Right lobe of liver (tissue), 6 donors: ENCODE results near the gene HOXB5. TPM values are rescaled to one million over a fixed set of nuclear protein-coding genes. Genes with fewer than 3 reads are reported as not detected.

Experiments
- ATAC-seq, 4 donors: fragments of 200-7000 bp; cut with Tn5 transposase; one replicate each; pipeline ENCODE4 v1.9.1; 2020; ENCODE audit warnings: mild to moderate bottlenecking in 4 of 4, moderate library complexity in 4 of 4
- DNase-seq, 3 donors: peaks; one replicate each; pipeline ENCODE4 v3.0.0-alpha.2; 2020
- H3K27ac ChIP-seq, 3 donors: fragments of 200-600 bp; one replicate each; pipeline ENCODE4 v1.8.0; 2022
- H3K27me3 ChIP-seq, 2 donors: fragments of 200-600 bp; one replicate each; pipeline ENCODE4 v1.8.0; 2022
- H3K36me3 ChIP-seq, 4 donors: fragments of 200-600 bp; sonication (generic) in 1 of 4; one replicate each; pipeline versions ENCODE4 v1.5.1 to v1.8.0; 2017 to 2022; ENCODE audit warnings: control low read depth in 1 of 4
- H3K4me1 ChIP-seq, 4 donors: fragments of 200-600 bp; sonication (generic) in 1 of 4; one replicate each; pipeline versions ENCODE4 v1.5.1 to v1.8.0; 2017 to 2022; ENCODE audit warnings: control low read depth in 1 of 4
- H3K4me3 ChIP-seq, 3 donors: fragments of 200-600 bp; one replicate each; pipeline ENCODE4 v1.8.0; 2022
- H3K9me3 ChIP-seq, 4 donors: fragments of 200-600 bp; sonication (generic) in 1 of 4; one replicate each; pipeline versions ENCODE4 v1.5.1 to v1.8.0; 2017 to 2022; ENCODE audit warnings: control low read depth in 1 of 4
- CTCF ChIP-seq, 4 donors: fragments of 200-600 bp in 3 of 4; fragments of 450-650 bp in 1 of 4; IDR thresholded peaks; one replicate each; pipeline versions ENCODE4 v1.5.1 to v1.8.0; 2016 to 2022; ENCODE audit warnings: antibody characterized with exemption in 4 of 4, mild to moderate bottlenecking in 2 of 4
- POLR2A ChIP-seq: fragments of 450-650 bp; IDR thresholded peaks from one replicate; pipeline ENCODE4 v1.6.1; 2017; ENCODE audit warnings: antibody characterized with exemption, mild to moderate bottlenecking
- WGBS: methylation state at CpG from one replicate; pipeline ENCODE4 v1.1.6; 2018; ENCODE audit warnings: low coverage, low lambda C conversion rate; ENCODE audit not compliant: insufficient coverage; ENCODE audit errors: missing lambda C conversion rate; 5-methylcytosine and 5-hydroxymethylcytosine counted together
- intact Hi-C, 2 donors: fragments of 100-400 bp; cut with DNase I; formaldehyde crosslinking; loops; one replicate each; pipeline versions ENCODE4 v1.11.2 to v1.14.1; 2022
- total RNA-seq, 6 experiments: library from RNA; depleted of rRNA in 2 of 6; stranded (reverse); fragments of >200 nt in 2 of 6; fragmentation: NEBNext Ultra II Directional in 3 of 6; extraction: Animal tissue kit (Norgen Biotek cat#: 25700) in 3 of 6; gene quantifications; one replicate each; pipeline versions ENCODE4 v1.1.0 to v1.2.4, GENCODE V29; 2016 to 2023
- donor health status: DM: no; HTN: yes; CAD: no.
- donor health status: DM: no; HTN: no; CAD: no.
- donor health status: DM: no; HTN: no; CAD: no.
- donor health status: DM: no; HTN: yes; CAD: no.
- donor health status: DM: no; HTN: yes; CAD: no.

The HOXB5 gene
- total RNA-seq, 6 experiments from 2014 or later: 0.11 to 0.29 (median 0.19) TPM; not detected in 1

GRCh38 chr17:48596000-48596734 is 2.6 kb upstream of the HOXB5 start:
- peaks cover 0 to 40% of the 10 kb centered on the region in 2 donors for H3K27me3 ChIP-seq
- ATAC-seq (peak in 2 of 4 donors; percentile 27), DNase-seq (no peak)
- H3K4me3 ChIP-seq: no peak overlapping the region
- H3K36me3 ChIP-seq: no peaks in the 10 kb centered on the region
- peaks cover 0 to 9% (median 0%) of the 10 kb centered on the region in 4 donors for H3K4me1 ChIP-seq
- TF ChIP-seq CTCF (IDR thresholded peaks at IDR 0.05): no peak
- no peak for TF ChIP-seq POLR2A
- WGBS: 24% methylated on average over 40 of the region's 54 CpGs
- H3K9me3 ChIP-seq: no peaks in the 10 kb centered on the region
- H3K27ac ChIP-seq: no peak overlapping the region
- intact Hi-C loops: no loop called here

GRCh38 chr17:48595278-48595999 is 1.9 kb upstream of the HOXB5 start:
- H3K4me3 ChIP-seq: no peak overlapping the region
- no peak for TF ChIP-seq CTCF (IDR thresholded peaks at IDR 0.05)
- TF ChIP-seq POLR2A: no peak
- DNase-seq (no peak), ATAC-seq (no peak)
- no peaks in the 10 kb centered on the region for H3K36me3 ChIP-seq
- peaks cover 0 to 9% (median 0%) of the 10 kb centered on the region in 4 donors for H3K4me1 ChIP-seq
- peaks cover 0 to 45% of the 10 kb centered on the region in 2 donors for H3K27me3 ChIP-seq
- intact Hi-C loops: no loop called here
- H3K9me3 ChIP-seq: no peaks in the 10 kb centered on the region
- H3K27ac ChIP-seq: no peak overlapping the region
- 42% methylated on average over 13 of the region's 25 CpGs for WGBS

GRCh38 chr17:48594538-48595277 is 1.1 kb upstream of the HOXB5 start:
- Histone ChIP-seq H3K27ac (no peak overlapping the region), H3K4me3 (no peak overlapping the region), H3K36me3 (no peaks in the 10 kb centered on the region), H3K9me3 (no peaks in the 10 kb centered on the region), H3K4me1 (peaks cover 0 to 9% (median 0%) of the 10 kb centered on the region in 4 donors), H3K27me3 (peaks cover 0 to 51% of the 10 kb centered on the region in 2 donors)
- ATAC-seq (no peak), DNase-seq (no peak)
- intact Hi-C loops: no loop called here
- TF ChIP-seq CTCF (IDR thresholded peaks at IDR 0.05): no peak
- no peak for TF ChIP-seq POLR2A
- WGBS: 45% methylated on average over 12 of the region's 25 CpGs

- Histone ChIP-seq H3K36me3 (no peaks in the 10 kb centered on the region), H3K4me3 (no peak overlapping the region), H3K27ac (no peak overlapping the region), H3K4me1 (peaks cover 0 to 9% (median 0%) of the 10 kb centered on the region in 4 donors), H3K27me3 (peaks cover 0 to 46% of the 10 kb centered on the region in 2 donors), H3K9me3 (no peaks in the 10 kb centered on the region)
- intact Hi-C loops: no loop called here
- TF ChIP-seq CTCF (IDR thresholded peaks at IDR 0.05) (peak; percentile 60 to 88 (median 79)), POLR2A (no peak)
- peak; percentile 74 to 77 (median 76) for ATAC-seq
- DNase-seq: peak in 2 of 3 donors; percentile 68 to 72
- WGBS: 7% methylated on average over 27 of the region's 37 CpGs
These were observed 410 bp upstream of the HOXB5 start for GRCh38 chr17:48593840-48594537.
